MM.1S (cell line): Measurements from ENCODE around the gene MEGF9.

ENCODE experiments used
- EZH2 ChIP-seq: fragments of 300-600 bp; sonication (generic); optimal IDR thresholded peaks from 2 replicates; pipeline ENCODE3; 2017; ENCODE audit warnings: low read depth, mild to moderate bottlenecking, antibody characterized with exemption, low read length, mixed read lengths
- EZH2phosphoT487 ChIP-seq: fragments of 300-600 bp; sonication (generic); IDR thresholded peaks from 2 replicates; pipeline ENCODE4 v1.6.1; 2018; ENCODE audit warnings: antibody characterized with exemption, low read length
- TF ChIP-seq, protein P1 (sequence below): fragments of 300-600 bp; sonication (generic); IDR thresholded peaks from 2 replicates; pipeline ENCODE4 v1.5.1; 2016; ENCODE audit warnings: antibody characterized with exemption, low read length, mixed read lengths

DNA sequence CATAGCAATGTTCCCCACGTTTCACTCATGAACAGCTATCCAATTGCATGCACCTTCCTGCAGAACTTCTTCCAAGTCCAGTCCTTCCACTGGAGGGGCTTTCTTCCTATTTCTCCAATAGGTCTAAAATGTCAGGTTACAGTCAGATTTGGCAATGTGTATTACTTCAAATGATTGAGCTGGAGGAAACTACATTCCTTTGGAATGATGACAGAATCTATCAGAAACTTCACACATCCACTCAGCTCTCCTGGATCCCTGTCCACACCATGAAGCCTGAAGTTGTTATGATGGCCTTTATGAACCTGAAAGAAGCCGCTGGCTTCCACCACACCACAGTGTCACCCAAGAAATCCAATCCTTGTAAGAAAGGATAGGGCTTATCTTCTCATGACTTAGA, 46.7 kb upstream of the MEGF9 start:
- TF ChIP-seq EZH2 (no peak), EZH2phosphoT487 (no peak)
- TF ChIP-seq, protein P1, sequence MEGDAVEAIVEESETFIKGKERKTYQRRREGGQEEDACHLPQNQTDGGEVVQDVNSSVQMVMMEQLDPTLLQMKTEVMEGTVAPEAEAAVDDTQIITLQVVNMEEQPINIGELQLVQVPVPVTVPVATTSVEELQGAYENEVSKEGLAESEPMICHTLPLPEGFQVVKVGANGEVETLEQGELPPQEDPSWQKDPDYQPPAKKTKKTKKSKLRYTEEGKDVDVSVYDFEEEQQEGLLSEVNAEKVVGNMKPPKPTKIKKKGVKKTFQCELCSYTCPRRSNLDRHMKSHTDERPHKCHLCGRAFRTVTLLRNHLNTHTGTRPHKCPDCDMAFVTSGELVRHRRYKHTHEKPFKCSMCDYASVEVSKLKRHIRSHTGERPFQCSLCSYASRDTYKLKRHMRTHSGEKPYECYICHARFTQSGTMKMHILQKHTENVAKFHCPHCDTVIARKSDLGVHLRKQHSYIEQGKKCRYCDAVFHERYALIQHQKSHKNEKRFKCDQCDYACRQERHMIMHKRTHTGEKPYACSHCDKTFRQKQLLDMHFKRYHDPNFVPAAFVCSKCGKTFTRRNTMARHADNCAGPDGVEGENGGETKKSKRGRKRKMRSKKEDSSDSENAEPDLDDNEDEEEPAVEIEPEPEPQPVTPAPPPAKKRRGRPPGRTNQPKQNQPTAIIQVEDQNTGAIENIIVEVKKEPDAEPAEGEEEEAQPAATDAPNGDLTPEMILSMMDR = no peak
